Limb (tissue), 2 donors: ENCODE data around the gene ADSS2.
"Not testable (repeated sequence)": the region's sequence is repeated elsewhere in the genome, so short reads cannot be mapped to it uniquely, and the experiment has no call there.

ENCODE experiments used
- DNase-seq, 2 donors: peaks; one replicate each; pipeline ENCODE4 v3.0.0-alpha.2; 2016; ENCODE audit errors: extremely low spot score in 2 of 2

The ADSS2 gene

GRCh38 chr1:244397131-244397530 lies 54.6 kb downstream of the ADSS2 start:
- no peak for DNase-seq

- no peak for DNase-seq
These were observed 55.7 kb downstream of the ADSS2 start for GRCh38 chr1:244395965-244396364.

GRCh38 chr1:244394826-244395765 lies 56.6 kb downstream of the ADSS2 start:
- no peak for DNase-seq

- DNase-seq, result no peak
These were observed 57.4 kb downstream of the ADSS2 start for GRCh38 chr1:244394346-244394745.

GRCh38 chr1:244393604-244394176 lies 58.0 kb downstream of the ADSS2 start:
- DNase-seq, result no peak

- DNase-seq, result no peak
These were observed 59.9 kb downstream of the ADSS2 start for GRCh38 chr1:244391761-244392160.

GRCh38 chr1:244388961-244389360 lies 62.7 kb downstream of the ADSS2 start:
- no peak for DNase-seq

GRCh38 chr1:244387415-244387814 lies 64.3 kb downstream of the ADSS2 start:
- DNase-seq, result no peak

- DNase-seq, result no peak
These were observed 65.1 kb downstream of the ADSS2 start for GRCh38 chr1:244386595-244386994.

- DNase-seq, result no peak
These were observed 67.6 kb downstream of the ADSS2 start for GRCh38 chr1:244384066-244384465.

GRCh38 chr1:244383278-244383884 lies 68.3 kb downstream of the ADSS2 start:
- DNase-seq, result no peak

GRCh38 chr1:244381878-244382565 lies 69.7 kb downstream of the ADSS2 start:
- no peak for DNase-seq

GRCh38 chr1:244376126-244376525 lies 75.6 kb downstream of the ADSS2 start:
- DNase-seq, result no peak

GRCh38 chr1:244375051-244375450 lies 76.7 kb downstream of the ADSS2 start:
- DNase-seq, result no peak

GRCh38 chr1:244374484-244374883 lies 77.2 kb downstream of the ADSS2 start:
- DNase-seq, result not testable (repeated sequence)

- no peak for DNase-seq
These were observed 80.2 kb downstream of the ADSS2 start for GRCh38 chr1:244371242-244372141.

- DNase-seq, result no peak
These were observed 81.6 kb downstream of the ADSS2 start for GRCh38 chr1:244370060-244370637.

GRCh38 chr1:244369256-244370057 lies 82.3 kb downstream of the ADSS2 start:
- DNase-seq, result no peak

GRCh38 chr1:244368279-244368678 lies 83.4 kb downstream of the ADSS2 start:
- no peak for DNase-seq
